Progenitor cell of endocrine pancreas (in vitro differentiated cells): ENCODE measurements around the gene NFYC. TPM values are rescaled to one million over a fixed set of nuclear protein-coding genes. Genes with fewer than 3 reads are reported as not detected.

ENCODE experiments used
- DNase-seq: peaks from one replicate; pipeline ENCODE4 v3.0.0; 2021; ENCODE audit warnings: low spot score; ENCODE audit not compliant: unreplicated experiment
- H3K27ac Mint-ChIP-seq: 2 replicates; pipeline ENCODE4 v1.8.0; 2021; ENCODE audit warnings: mild to moderate bottlenecking, moderate library complexity, mixed read lengths
- H3K27me3 Mint-ChIP-seq: 2 replicates; pipeline ENCODE4 v1.8.0; 2021; ENCODE audit warnings: mixed read lengths
- H3K36me3 Mint-ChIP-seq: 2 replicates; pipeline ENCODE4 v1.8.0; 2022; ENCODE audit warnings: mixed read lengths; ENCODE audit not compliant: insufficient read depth
- H3K4me1 Mint-ChIP-seq: 2 replicates; pipeline ENCODE4 v1.8.0; 2021; ENCODE audit warnings: low read depth, mixed read lengths
- H3K4me3 Mint-ChIP-seq: 2 replicates; pipeline ENCODE4 v1.8.0; 2021; ENCODE audit warnings: low read depth, mild to moderate bottlenecking, moderate library complexity, mixed read lengths
- H3K9me3 Mint-ChIP-seq: 2 replicates; pipeline ENCODE4 v1.8.0; 2021; ENCODE audit warnings: low read depth, mixed read lengths
- CTCF ChIP-seq: fragments of 200-600 bp; sonication (generic); IDR thresholded peaks from one replicate; pipeline ENCODE4 v1.5.0; 2021; ENCODE audit warnings: antibody characterized with exemption, mild to moderate bottlenecking; ENCODE audit not compliant: unreplicated experiment
- total RNA-seq: library from RNA; stranded (reverse); gene quantifications from 2 replicates; pipeline ENCODE4 v1.2.1, GENCODE V29; 2021

Gene NFYC
- total RNA-seq, 1 donor from 2014 or later = 73.4 TPM

- no peak for TF ChIP-seq CTCF
- peaks cover 5% of the 10 kb centered on the region for H3K4me1 Mint-ChIP-seq
- H3K36me3 Mint-ChIP-seq = peaks cover 24% of the 10 kb centered on the region
- peaks cover 7% of the 10 kb centered on the region for H3K27me3 Mint-ChIP-seq
- no peak overlapping the region for H3K4me3 Mint-ChIP-seq
- peaks cover 3% of the 10 kb centered on the region for H3K9me3 Mint-ChIP-seq
- H3K27ac Mint-ChIP-seq = no peak overlapping the region
- no peak for DNase-seq
Observed at GRCh38 chr1:40776236-40777072, 85.0 kb downstream of the NFYC start.

DNA sequence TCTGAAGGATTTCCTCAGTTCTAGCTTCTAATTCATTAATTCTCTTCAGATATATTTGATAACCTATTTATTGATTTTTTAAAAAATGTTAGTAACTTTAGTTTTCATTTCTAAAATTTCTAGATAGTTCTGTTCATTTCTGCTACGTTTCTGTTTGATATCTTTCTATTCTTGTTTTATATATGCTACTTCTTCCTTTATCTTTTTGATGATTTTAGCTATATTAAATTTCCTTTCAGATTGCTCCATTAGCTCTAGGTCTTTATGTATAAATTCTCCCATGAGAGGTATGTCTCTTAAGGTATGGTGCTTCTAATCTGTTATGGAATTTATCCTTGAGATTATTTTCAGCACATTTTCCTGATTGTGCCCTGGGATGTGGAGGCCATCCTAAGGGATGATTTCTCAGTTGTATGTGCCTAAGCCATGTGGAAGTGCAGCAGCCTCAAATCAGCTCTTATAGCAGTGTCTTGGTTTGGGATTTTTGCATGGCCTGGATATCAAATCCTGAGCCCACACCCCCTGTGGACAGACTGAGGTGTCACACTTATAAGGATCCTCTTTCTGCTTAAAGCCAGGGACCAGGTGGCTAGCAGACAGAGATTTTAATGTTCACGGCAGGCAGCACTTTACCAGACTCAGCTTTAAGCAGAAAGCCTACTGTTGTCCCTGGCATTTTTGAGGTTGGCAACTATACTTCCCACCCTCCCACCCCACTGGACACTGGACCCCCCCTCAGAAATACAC, 85.9 kb downstream of the NFYC start:
- peaks cover 24% of the 10 kb centered on the region for H3K36me3 Mint-ChIP-seq
- H3K4me3 Mint-ChIP-seq = no peak overlapping the region
- no peak for TF ChIP-seq CTCF
- H3K4me1 Mint-ChIP-seq = peaks cover 5% of the 10 kb centered on the region
- DNase-seq = no peak
- peaks cover 14% of the 10 kb centered on the region for H3K27me3 Mint-ChIP-seq
- peaks cover 3% of the 10 kb centered on the region for H3K9me3 Mint-ChIP-seq
- no peak overlapping the region for H3K27ac Mint-ChIP-seq

DNA sequence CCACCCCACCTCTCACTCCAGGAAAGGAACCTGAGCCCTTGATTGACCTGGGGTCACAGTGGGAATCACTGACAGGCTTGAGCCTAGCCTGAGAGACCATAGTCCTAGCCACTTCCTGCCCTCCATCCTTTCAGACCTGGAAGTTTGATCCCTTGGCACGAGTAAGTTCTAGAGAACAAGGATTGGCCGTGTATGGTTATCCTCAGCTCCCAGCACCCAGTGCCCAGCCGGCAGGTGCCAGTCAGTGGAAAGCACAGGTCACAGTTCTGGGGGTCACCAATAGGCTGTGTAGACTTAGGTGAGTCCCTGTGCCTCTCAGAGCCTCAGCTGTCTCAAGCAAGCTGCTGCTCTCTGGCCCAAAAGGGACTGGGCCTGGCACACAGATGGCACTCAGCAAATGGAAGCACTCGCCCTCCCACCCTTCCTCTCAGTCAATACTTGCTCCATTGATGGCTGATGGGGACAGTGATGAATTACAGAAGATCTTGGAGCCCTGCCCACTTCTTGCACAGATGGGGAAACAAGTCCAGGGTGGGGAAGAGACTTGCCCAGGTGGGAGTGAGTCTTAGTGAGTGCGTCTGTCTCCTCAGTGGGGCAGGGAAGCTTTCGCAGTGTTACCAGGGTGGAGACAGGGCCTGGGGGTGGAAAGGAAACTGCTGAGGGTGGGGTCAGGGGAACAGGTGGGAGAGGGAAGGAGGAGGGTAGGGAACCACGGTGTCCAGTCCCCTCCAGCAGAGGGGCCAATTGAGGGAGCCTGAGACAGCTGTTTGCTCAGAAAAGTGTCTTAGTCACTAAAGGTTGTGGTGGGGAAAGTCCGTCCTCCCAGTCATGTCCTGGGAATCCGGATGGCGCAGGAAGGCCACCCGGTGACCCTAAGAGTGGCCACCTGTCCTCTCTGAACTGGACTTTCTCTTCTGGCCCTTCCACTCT, 89.4 kb downstream of the NFYC start:
- peaks cover 12% of the 10 kb centered on the region for H3K4me1 Mint-ChIP-seq
- no peak for DNase-seq
- TF ChIP-seq CTCF = no peak
- peaks cover 3% of the 10 kb centered on the region for H3K9me3 Mint-ChIP-seq
- no peak overlapping the region for H3K27ac Mint-ChIP-seq
- peaks cover 41% of the 10 kb centered on the region for H3K27me3 Mint-ChIP-seq
- H3K36me3 Mint-ChIP-seq = peaks cover 21% of the 10 kb centered on the region
- peak overlapping the region; percentile 23 for H3K4me3 Mint-ChIP-seq

DNA sequence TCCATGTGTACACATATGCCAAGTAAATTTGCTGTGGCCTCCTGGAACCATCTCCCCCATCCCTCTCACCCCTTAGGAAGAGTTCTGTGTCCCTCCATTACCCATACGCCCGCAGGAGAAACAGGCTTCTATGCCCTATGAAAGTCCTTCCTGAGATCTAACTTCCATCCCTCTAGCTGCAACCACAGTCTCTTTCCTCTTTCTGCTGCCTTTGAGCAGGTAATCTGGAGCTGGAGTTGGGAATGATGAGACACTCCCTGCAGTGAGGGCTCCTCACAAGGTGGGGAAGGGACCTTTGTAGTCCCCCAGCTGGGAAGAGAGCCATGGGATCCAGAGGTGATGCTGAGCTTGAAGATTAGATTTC, 90.1 kb downstream of the NFYC start:
- peaks cover 12% of the 10 kb centered on the region for H3K4me1 Mint-ChIP-seq
- H3K27me3 Mint-ChIP-seq = peaks cover 43% of the 10 kb centered on the region
- no peak for DNase-seq
- no peak overlapping the region for H3K4me3 Mint-ChIP-seq
- H3K9me3 Mint-ChIP-seq = peaks cover 3% of the 10 kb centered on the region
- no peak for TF ChIP-seq CTCF
- no peak overlapping the region for H3K27ac Mint-ChIP-seq
- peaks cover 15% of the 10 kb centered on the region for H3K36me3 Mint-ChIP-seq

DNA sequence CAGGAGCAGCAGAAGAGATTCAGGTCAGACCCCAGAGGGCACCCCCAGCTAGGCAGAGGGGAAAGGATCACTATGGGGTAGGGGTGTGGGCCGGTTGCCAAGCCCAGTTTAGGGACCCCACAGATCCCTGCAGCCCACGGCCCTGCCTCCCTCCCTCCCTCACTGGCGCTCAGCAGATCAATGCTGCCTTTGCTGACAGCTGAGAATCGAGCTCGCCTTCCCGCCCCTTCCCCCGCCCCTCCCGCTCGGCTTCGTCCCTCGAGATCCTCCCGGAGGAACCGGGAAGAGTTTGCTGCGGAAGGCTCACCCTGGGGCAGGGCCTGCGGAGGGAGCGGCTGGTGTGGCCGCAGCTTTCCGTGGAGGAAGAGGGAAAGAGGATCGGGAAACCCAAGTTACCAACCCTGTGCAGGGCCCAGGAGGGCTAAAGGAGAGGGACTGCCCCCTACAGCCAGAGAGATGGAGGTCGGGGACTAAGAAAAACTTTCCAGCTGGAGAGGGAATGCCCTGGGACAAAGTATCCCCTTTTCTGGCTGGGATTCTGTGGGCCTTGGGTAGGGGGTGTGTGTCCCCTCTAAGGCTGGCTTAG, 91.0 kb downstream of the NFYC start:
- peak; percentile 30 for TF ChIP-seq CTCF
- Mint-ChIP-seq H3K9me3 (peaks cover under 1% of the 10 kb centered on the region), H3K4me3 (peak overlapping the region; percentile 69), H3K4me1 (peaks cover 12% of the 10 kb centered on the region), H3K27ac (peak overlapping the region; percentile 69), H3K27me3 (peaks cover 45% of the 10 kb centered on the region), H3K36me3 (peaks cover 8% of the 10 kb centered on the region)
- no peak for DNase-seq
